DMS153 treated with DMSO at 0.1 percent for 48 hours (cell line): ENCODE data around the gene TMEM185B.
A peak's percentile ranks its signal among the peaks of the same experiment; 100 is the strongest.
"Not testable (repeated sequence)": the region's sequence is repeated elsewhere in the genome, so short reads cannot be mapped to it uniquely, and the experiment has no call there.

Source experiments
- DNase-seq: peaks from one replicate; lab custom pipeline; 2025; ENCODE audit not compliant: unreplicated experiment; lab: John Stamatoyannopoulos, UW

Gene TMEM185B

DNA sequence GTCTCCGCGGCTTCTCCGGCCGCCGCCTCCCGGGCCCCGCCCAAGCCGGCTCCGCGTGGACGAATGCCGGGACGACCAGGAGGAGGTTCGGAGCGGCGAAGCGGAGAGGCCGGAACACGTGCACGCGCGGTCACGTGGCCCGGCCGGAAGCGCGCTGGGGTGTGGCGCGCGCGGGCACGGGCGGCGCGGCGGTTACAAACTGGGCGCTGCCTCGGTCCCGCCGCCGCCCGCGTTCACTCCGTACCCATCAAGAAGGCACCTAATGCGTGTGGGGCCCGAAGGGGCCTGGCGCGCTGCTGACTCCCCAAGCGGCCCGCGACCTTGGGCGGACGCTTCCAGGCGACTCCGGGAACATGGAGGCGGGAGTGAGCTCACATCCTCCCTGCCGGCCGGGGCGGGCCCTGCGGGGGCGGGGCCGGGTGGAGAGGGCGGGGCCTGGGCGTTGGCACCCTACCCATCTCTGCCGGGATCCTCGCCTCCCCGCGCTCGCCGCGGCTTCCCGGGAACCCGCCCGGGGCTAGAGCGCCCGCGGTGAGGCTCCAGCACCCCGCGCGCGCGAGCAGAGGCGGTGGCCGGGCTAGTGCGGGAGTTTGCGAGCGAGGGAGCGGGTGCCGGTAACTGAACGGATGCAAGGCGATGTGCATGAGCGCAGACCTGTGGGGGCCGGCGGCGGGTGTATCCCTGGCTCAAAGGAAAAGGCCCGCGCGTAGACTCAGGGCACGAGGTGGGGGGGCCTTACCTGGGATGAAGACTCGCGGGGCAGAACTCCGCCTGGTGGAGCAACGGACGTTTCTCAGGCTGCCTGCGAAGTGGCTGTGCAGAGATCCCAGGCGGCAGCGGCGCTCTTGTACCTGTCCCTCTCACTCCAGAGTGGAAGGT, at the start of gene TMEM185B:
TSS of gene TMEM185B (minus strand) at position 367 of the 879 bp plus-strand sequence. CDS start 424 bp downstream, outside the sequence.
- DNase-seq, result peak; percentile 82

DNA sequence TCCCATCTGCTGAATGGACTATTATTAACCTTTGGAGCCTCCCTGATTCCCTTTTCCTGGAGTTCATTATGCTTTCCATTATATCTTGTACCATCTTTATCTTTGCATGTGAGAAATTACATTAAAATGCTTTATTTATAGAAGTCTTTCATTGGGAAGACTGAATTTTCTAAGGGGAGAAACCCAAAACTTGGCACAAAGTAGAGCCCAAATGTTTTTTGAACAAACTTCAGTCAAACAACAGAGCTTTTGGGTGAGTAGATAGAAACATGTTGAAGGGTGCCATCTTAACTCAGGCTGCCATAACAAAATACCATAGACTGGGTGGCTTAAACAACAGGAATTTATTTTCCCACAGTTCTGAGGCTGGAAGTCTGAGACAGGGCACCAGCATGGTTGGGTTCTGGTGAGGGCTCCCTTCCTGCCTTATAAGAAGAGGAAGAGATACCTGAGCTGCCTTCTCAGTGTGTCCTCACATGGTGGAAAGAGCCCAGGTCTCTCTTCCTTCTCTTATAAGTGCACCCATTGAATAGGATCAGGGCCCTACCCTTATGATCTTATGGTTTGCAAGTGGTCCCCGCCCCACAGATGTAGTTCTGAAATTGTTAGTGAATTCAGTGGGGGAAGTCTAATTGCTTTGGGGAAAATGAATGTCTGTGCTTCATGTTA, 48.6 kb upstream of the TMEM185B start:
- DNase-seq, result no peak

DNA sequence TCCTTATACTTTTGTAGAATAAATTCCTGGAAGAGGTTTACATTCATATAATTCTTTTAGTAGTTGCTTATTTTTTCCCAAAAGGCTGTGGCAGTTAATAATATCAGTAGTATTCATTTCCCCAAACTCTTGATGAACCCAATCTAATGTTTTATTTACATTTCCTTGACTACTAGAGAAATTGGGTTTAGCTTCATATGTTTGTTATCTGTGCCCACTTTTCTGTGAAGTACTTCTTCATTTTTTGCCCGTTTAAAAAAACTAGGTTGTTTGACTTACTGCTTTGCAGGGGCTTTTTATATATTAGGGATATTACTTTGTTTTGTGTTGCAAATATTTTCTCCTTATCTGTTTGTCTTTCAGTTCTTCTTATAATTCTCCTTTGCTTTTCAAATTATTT, 46.6 kb upstream of the TMEM185B start:
- DNase-seq, result no peak

- DNase-seq, result no peak
These were observed 46.0 kb upstream of the TMEM185B start for GRCh38 chr2:120269076-120269744.

- DNase-seq, result no peak
These were observed 44.1 kb upstream of the TMEM185B start for GRCh38 chr2:120267348-120267747.

DNA sequence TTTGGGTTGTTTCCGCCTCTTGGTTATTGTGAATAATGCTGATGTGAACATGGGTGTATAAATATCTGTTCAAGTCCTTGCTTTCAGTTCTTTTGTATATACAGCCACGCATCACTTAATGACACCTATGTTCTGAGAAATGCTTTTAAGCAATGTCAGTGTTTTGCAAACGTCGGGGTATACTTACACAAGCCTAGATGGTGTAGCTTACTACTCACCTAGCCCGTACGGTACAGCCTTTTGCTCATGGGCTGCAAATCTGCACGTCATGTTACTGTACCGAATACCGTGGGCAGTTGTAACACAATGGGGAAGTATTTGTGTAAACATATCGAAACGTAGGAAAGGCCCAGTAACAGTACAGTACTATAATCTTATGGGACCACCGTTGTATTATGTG, 41.8 kb upstream of the TMEM185B start:
- no peak for DNase-seq

DNA sequence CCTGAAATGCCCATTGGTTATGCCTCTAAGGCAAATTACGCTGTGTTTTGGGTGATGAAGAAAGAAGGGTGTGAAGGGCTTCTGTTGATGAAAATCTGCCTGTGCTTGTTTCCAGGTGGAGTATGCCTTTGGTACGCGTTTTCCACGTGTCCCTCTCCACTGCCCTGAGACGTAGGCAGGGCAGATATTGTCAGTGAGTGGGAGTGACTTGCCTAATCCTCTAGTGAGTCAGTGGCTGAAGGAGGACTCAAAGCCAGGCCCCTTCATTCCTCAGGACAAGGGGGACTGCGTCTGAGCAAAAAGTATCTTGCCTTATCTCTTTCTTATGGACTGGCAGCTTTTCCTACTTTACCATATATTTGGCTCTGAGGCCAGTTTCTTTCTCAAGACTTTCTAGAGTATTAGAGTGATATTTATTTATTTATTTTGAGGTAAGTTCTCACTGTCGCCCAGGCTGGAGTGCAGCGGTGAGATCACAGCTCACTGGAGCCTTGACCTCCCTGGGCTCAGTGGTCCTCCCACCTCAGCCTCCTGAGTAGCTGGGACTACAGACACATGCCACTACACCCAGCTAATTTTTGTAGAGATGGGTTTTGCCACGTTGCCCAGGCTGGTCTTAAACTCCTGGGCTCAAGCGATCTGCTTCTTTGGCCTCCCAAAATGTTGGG, 39.7 kb upstream of the TMEM185B start:
- no peak for DNase-seq

GRCh38 chr2:120262150-120262549, 39.0 kb upstream of the TMEM185B start:
- no peak for DNase-seq

GRCh38 chr2:120261387-120262006, 38.3 kb upstream of the TMEM185B start:
- DNase-seq, result no peak

GRCh38 chr2:120260736-120261135, 37.5 kb upstream of the TMEM185B start:
- no peak for DNase-seq

- DNase-seq, result not testable (repeated sequence)
These were observed 36.7 kb upstream of the TMEM185B start for GRCh38 chr2:120259939-120260338.

GRCh38 chr2:120258196-120258595, 35.0 kb upstream of the TMEM185B start:
- no peak for DNase-seq

GRCh38 chr2:120257522-120257921, 34.3 kb upstream of the TMEM185B start:
- peak; percentile 6 for DNase-seq

DNA sequence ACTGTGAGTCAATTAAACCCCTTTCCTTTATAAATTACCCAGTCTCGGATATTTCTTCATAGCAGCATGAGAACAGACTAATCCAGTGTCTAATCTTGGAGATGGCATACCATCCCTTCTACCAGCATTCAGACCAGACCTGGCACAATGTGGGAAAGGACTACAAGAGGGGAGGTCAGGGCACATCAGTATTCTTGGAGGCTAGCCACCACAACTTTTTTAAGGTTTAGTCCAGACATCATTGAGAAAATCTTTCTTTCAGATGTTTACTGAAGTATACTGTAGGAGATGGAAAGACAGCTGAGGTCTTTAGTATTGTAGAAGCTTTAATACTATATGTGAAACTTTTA, 33.4 kb upstream of the TMEM185B start:
- no peak for DNase-seq

GRCh38 chr2:120255986-120256650, 32.9 kb upstream of the TMEM185B start:
- no peak for DNase-seq

GRCh38 chr2:120255071-120255470, 31.9 kb upstream of the TMEM185B start:
- no peak for DNase-seq

- DNase-seq, result no peak
These were observed 31.0 kb upstream of the TMEM185B start for GRCh38 chr2:120254178-120254577.

- peak; percentile 39 for DNase-seq
These were observed 30.1 kb upstream of the TMEM185B start for GRCh38 chr2:120253021-120253882.
